Esophagus squamous epithelium (tissue), 4 donors: ENCODE measurements around the gene HAVCR2.

ENCODE experiments used
- CTCF ChIP-seq, 6 experiments: fragments of 450-650 bp in 4 of 6; fragments of 200-600 bp in 2 of 6; sonication (generic) in 2 of 6; IDR thresholded peaks; one replicate each; pipeline ENCODE4 v1.5.1; 2016 to 2019; ENCODE audit warnings: antibody characterized with exemption in 6 of 6, mild to moderate bottlenecking in 4 of 6, moderate library complexity in 4 of 6
- POLR2A ChIP-seq, 4 donors: fragments of 450-650 bp; IDR thresholded peaks; one replicate each; pipeline ENCODE4 v1.6.1; 2017; ENCODE audit warnings: antibody characterized with exemption in 4 of 4, mild to moderate bottlenecking in 4 of 4, moderate library complexity in 3 of 4

GRCh38 chr5:157130925-157131324, 22.1 kb upstream of the HAVCR2 start:
- TF ChIP-seq POLR2A (IDR thresholded peaks at IDR 0.05) (no peak), CTCF (IDR thresholded peaks at IDR 0.05) (no peak)
